Endothelial cell (in vitro differentiated cells): ENCODE results near the gene HIKESHI. TPM values are rescaled to one million over a fixed set of nuclear protein-coding genes. Genes with fewer than 3 reads are reported as not detected.

Experiments used
- DNase-seq: peaks from one replicate; pipeline ENCODE4 v3.0.0; 2021; ENCODE audit warnings: low spot score
- H3K27ac Mint-ChIP-seq: one replicate; pipeline ENCODE4 v1.8.0; 2021; ENCODE audit warnings: mixed read lengths, inconsistent platforms; ENCODE audit not compliant: unreplicated experiment
- H3K27me3 Mint-ChIP-seq: one replicate; pipeline ENCODE4 v1.8.0; 2021; ENCODE audit warnings: mild to moderate bottlenecking, moderate library complexity, mixed read lengths, inconsistent platforms; ENCODE audit not compliant: unreplicated experiment
- H3K36me3 Mint-ChIP-seq: one replicate; pipeline ENCODE4 v1.8.0; 2021; ENCODE audit warnings: mild to moderate bottlenecking, low read depth, mixed read lengths, inconsistent platforms; ENCODE audit not compliant: unreplicated experiment
- H3K4me1 Mint-ChIP-seq: one replicate; pipeline ENCODE4 v1.8.0; 2021; ENCODE audit warnings: mild to moderate bottlenecking, mixed read lengths, inconsistent platforms; ENCODE audit not compliant: unreplicated experiment
- H3K4me3 Mint-ChIP-seq: one replicate; pipeline ENCODE4 v1.8.0; 2021; ENCODE audit warnings: mild to moderate bottlenecking, mixed read lengths, inconsistent platforms; ENCODE audit not compliant: unreplicated experiment
- H3K9me3 Mint-ChIP-seq: one replicate; pipeline ENCODE4 v1.8.0; 2021; ENCODE audit warnings: mixed read lengths, inconsistent platforms; ENCODE audit not compliant: unreplicated experiment
- total RNA-seq: library from RNA; stranded (reverse); fragmentation: NEBNext Ultra II Directional; extraction: Animal tissue kit (Norgen Biotek cat#: 25700); gene quantifications from one replicate; pipeline ENCODE4 v1.2.1, GENCODE V29; 2021; ENCODE audit not compliant: unreplicated experiment
- TF ChIP-seq, protein P1 (sequence below): fragments of 200-600 bp; sonication (generic); IDR thresholded peaks from one replicate; pipeline ENCODE4 v1.5.0; 2021; ENCODE audit warnings: antibody characterized with exemption; ENCODE audit not compliant: unreplicated experiment

HIKESHI gene
- total RNA-seq, 1 donor from 2014 or later, result 36.7 TPM

DNA sequence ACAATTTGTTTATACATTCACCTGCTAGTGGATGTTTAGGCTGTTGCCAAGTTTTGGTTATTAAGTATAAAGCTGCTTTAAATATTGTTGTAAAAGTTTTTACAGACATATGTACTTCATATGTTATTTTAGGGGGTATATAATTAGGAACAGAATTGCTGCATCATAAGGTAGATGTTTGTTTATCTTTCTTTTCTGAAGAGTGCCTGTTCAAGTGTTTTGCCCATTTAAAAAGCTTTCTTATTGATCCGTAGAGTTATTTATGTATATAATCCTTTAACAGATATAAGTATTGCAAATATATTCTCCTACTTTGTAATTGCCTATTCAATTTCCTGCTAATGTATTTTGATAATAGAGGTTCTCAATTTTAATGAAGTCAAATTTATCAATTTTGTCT is 61.4 kb downstream of the HIKESHI start:
- TF ChIP-seq, protein P1, sequence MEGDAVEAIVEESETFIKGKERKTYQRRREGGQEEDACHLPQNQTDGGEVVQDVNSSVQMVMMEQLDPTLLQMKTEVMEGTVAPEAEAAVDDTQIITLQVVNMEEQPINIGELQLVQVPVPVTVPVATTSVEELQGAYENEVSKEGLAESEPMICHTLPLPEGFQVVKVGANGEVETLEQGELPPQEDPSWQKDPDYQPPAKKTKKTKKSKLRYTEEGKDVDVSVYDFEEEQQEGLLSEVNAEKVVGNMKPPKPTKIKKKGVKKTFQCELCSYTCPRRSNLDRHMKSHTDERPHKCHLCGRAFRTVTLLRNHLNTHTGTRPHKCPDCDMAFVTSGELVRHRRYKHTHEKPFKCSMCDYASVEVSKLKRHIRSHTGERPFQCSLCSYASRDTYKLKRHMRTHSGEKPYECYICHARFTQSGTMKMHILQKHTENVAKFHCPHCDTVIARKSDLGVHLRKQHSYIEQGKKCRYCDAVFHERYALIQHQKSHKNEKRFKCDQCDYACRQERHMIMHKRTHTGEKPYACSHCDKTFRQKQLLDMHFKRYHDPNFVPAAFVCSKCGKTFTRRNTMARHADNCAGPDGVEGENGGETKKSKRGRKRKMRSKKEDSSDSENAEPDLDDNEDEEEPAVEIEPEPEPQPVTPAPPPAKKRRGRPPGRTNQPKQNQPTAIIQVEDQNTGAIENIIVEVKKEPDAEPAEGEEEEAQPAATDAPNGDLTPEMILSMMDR, result no peak
- H3K27ac Mint-ChIP-seq, result no peak overlapping the region
- H3K4me3 Mint-ChIP-seq, result no peak overlapping the region
- no peak for DNase-seq
- H3K4me1 Mint-ChIP-seq, result no peaks in the 10 kb centered on the region
- H3K36me3 Mint-ChIP-seq, result no peaks in the 10 kb centered on the region
- peaks cover 1% of the 10 kb centered on the region for H3K27me3 Mint-ChIP-seq
- no peaks in the 10 kb centered on the region for H3K9me3 Mint-ChIP-seq

DNA sequence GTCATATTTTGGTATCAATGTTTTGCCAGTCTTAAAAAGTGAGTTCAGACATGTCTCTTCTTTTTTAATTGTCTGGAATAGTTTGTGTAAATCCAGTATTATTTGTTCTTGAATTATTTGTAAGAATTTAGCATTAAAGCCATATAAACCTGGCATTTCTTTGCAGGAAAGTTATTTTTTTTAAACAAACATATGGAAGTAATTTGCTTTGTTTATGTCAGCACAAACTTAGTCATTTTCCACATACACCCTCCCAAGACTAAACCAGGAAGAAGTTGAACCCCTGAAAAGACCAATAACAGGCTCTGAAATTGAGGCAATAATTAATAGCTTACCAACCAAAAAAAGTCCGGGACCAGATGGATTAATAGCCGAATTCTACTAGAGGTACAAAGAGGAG is 63.5 kb downstream of the HIKESHI start:
- no peaks in the 10 kb centered on the region for H3K9me3 Mint-ChIP-seq
- TF ChIP-seq, protein P1, result no peak
- no peaks in the 10 kb centered on the region for H3K36me3 Mint-ChIP-seq
- H3K27ac Mint-ChIP-seq, result no peak overlapping the region
- no peaks in the 10 kb centered on the region for H3K4me1 Mint-ChIP-seq
- no peak overlapping the region for H3K4me3 Mint-ChIP-seq
- peaks cover under 1% of the 10 kb centered on the region for H3K27me3 Mint-ChIP-seq
- no peak for DNase-seq

GRCh38 chr11:86369668-86370067 is 67.6 kb downstream of the HIKESHI start:
- Mint-ChIP-seq H3K4me3 (no peak overlapping the region), H3K9me3 (no peaks in the 10 kb centered on the region), H3K36me3 (no peaks in the 10 kb centered on the region), H3K27me3 (peaks cover 4% of the 10 kb centered on the region), H3K4me1 (peaks cover 4% of the 10 kb centered on the region), H3K27ac (no peak overlapping the region)
- TF ChIP-seq, protein P1, result no peak
- no peak for DNase-seq

DNA sequence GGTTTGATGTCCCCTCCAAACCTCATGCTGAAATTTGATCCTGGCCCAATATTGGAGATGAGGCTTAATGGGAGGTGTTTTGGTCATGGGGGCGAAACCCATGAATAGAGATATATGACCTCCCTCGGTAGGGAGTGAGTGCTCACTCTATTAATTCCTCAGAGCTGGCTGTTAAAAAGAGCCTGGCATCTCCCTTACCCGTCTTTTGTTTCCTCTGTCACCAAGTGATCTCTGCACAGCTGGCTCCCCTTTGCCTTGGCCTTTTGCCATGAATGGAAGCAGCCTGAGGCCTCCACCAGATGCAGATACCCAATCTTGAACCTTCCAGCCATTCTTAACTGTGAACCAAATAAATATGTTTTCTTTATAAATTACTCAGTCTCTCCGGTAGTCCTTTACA is 68.1 kb downstream of the HIKESHI start:
- Mint-ChIP-seq H3K27me3 (peaks cover 4% of the 10 kb centered on the region), H3K27ac (no peak overlapping the region), H3K4me1 (peaks cover 4% of the 10 kb centered on the region), H3K36me3 (no peaks in the 10 kb centered on the region), H3K4me3 (no peak overlapping the region), H3K9me3 (no peaks in the 10 kb centered on the region)
- DNase-seq, result no peak
- TF ChIP-seq, protein P1, result no peak

DNA sequence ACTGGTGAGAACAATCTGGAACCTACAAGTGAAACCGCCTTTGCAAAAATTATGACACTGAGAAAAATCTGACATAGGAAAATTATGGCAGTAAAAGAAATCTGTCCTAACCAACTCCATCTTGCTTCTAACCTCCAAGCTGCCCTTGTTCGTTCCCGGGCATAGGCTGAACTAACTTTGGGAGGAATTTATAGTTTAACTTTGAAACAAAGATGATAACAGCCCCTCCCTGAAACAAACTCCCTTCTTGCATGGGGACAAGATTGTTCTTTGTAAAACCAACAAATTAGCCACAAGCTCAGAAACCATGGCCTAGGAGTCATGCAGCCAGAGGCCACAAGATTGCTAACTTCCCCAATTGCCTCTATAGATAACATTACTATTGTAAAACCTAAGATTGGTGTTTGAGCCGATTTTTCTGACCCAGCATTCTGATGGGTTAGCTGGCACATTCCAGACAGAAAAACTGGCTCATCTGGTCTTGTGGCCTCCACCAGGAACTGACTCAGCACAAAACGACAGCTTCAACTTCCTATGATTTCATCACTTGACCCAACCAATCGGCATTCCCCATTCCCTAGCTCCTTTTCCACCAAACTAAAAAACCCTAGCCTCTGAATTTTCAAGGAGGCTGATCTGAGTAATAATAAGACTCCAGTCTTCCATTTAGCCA is 69.0 kb downstream of the HIKESHI start:
- H3K27me3 Mint-ChIP-seq, result peaks cover 4% of the 10 kb centered on the region
- peaks cover 4% of the 10 kb centered on the region for H3K4me1 Mint-ChIP-seq
- no peaks in the 10 kb centered on the region for H3K36me3 Mint-ChIP-seq
- no peak for DNase-seq
- no peak overlapping the region for H3K4me3 Mint-ChIP-seq
- no peak overlapping the region for H3K27ac Mint-ChIP-seq
- TF ChIP-seq, protein P1, result no peak
- no peaks in the 10 kb centered on the region for H3K9me3 Mint-ChIP-seq
